Small intestine (tissue), 16 donors: ENCODE results near the gene MCF2. TPM values are rescaled to one million over a fixed set of nuclear protein-coding genes. Genes with fewer than 3 reads are reported as not detected.

ENCODE experiments used
- DNase-seq, 2 donors: peaks; one replicate each; pipeline versions ENCODE4 v3.0.0 to v3.0.0-alpha.2; 2013
- FAIRE-seq: peaks from 2 replicates; lab custom pipeline; 2012; peaks lifted over from hg19 to GRCh38; lab: Jason Lieb, UNC
- H3K27ac ChIP-seq, 3 donors: one replicate each; pipeline ENCODE4 v1.5.1; 2013; ENCODE audit warnings: low read length in 2 of 3, mild to moderate bottlenecking in 2 of 3, control low read depth in 1 of 3, inconsistent platforms in 1 of 3, low read depth in 1 of 3, moderate library complexity in 1 of 3
- H3K27me3 ChIP-seq, 3 donors: one replicate each; pipeline ENCODE4 v1.6.1; 2013; ENCODE audit warnings: low read length in 3 of 3, inconsistent platforms in 1 of 3; ENCODE audit not compliant: control insufficient read depth in 3 of 3, insufficient read depth in 3 of 3
- H3K36me3 ChIP-seq, 3 donors: one replicate each; pipeline ENCODE4 v1.6.1; 2013; ENCODE audit warnings: low read length in 3 of 3, inconsistent platforms in 1 of 3, low read depth in 1 of 3, mild to moderate bottlenecking in 1 of 3, moderate library complexity in 1 of 3; ENCODE audit not compliant: control insufficient read depth in 3 of 3, insufficient read depth in 2 of 3
- H3K4me1 ChIP-seq, 3 donors: one replicate each; pipeline ENCODE4 v1.6.1; 2013; ENCODE audit warnings: low read length in 2 of 3, inconsistent platforms in 1 of 3, low read depth in 1 of 3, mild to moderate bottlenecking in 1 of 3, moderate library complexity in 1 of 3; ENCODE audit not compliant: control insufficient read depth in 3 of 3, insufficient read depth in 2 of 3
- H3K4me3 ChIP-seq, 3 donors: one replicate each; pipeline ENCODE4 v1.5.1; 2013; ENCODE audit warnings: low read length in 3 of 3, control low read depth in 1 of 3, inconsistent platforms in 1 of 3, low read depth in 1 of 3, mild to moderate bottlenecking in 1 of 3, moderate library complexity in 1 of 3
- H3K9me3 ChIP-seq, 2 donors: one replicate each; pipeline ENCODE4 v1.6.1; 2013; ENCODE audit warnings: low read depth in 1 of 2, low read length in 1 of 2; ENCODE audit not compliant: control insufficient read depth in 2 of 2, insufficient read depth in 1 of 2
- WGBS, 3 donors: extraction: QIAGEN DNeasy Blood & Tissue Kit; methylation state at CpG; one replicate each; pipeline ENCODE4 v1.1.7; 2013; 5-methylcytosine and 5-hydroxymethylcytosine counted together
- long read RNA-seq, 10 donors: transcript quantifications; one replicate each; lab custom pipeline, GENCODE V29; 2026
- polyA plus RNA-seq, 4 donors: library from polyadenylated mRNA; stranded (reverse) in 3 of 4; unstranded in 1 of 4; fragments of 200-250 nt in 3 of 4; fragments of 120-200 nt in 1 of 4; gene quantifications; one replicate each; pipeline versions ENCODE4 v1.2.1 to v1.2.3, GENCODE V29; 2013
- donor health status: healthy with polysubstance abuse.
- donor health status: control.
- donor health status: control.
- donor health status: Bipolar disorder and iron deficiency.
- donor health status: healthy.

The MCF2 gene
- under 1 TPM in 2 of 4 donors, not detected in 2; 0.06 to 0.21 TPM for polyA plus RNA-seq
- long read RNA-seq, donor 1: 0 reads
- long read RNA-seq, donor 2: 0 reads
- long read RNA-seq, donor 3: 0 reads
- long read RNA-seq, donor 4: 0 reads
- long read RNA-seq, donor 5: 0 reads
- long read RNA-seq, donor 6: 0 reads
- long read RNA-seq, donor 7: 0 reads
- long read RNA-seq, donor 8: 0 reads
- long read RNA-seq, donor 9: 0 reads
- long read RNA-seq, donor 10: 0 reads

DNA sequence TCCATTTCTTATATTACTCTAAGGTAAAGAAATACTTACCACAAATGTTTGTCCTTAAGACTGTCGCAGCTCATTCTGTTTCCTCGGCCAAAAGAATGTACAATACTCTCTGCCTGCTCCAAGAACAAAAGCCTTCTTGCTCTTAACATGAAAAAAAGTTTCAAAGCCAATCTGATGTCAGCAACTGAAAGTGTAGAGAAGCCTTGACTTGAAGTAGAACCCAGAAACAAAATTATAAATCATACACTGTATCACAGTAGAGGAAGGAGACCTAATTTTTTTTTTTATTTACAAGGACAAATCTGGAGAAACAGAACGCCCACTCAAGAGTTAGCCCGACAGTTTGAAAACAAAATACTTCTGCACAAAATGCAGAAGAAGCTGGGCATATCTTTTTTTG is at the start of gene MCF2:
Gene MCF2, minus strand, starts transcription at position 101 of the 400 bp plus-strand sequence. CDS start 56,423 bp downstream, outside the sequence.
- Histone ChIP-seq H3K4me1 (no peaks in the 10 kb centered on the region), H3K9me3 (no peaks in the 10 kb centered on the region), H3K27me3 (no peaks in the 10 kb centered on the region), H3K4me3 (no peak within 1 kb of the TSS), H3K27ac (no peak within 1 kb of the TSS), H3K36me3 (no peaks in the 10 kb centered on the region)
- FAIRE-seq (no peak), DNase-seq (no peak)
- 70 to 82% (median 76%) methylated on average over 4 of the region's 4 CpGs for WGBS, 3 donors

- WGBS, 3 donors: 62 to 89% (median 87%) methylated on average over 3 of the region's 3 CpGs
- peaks cover 0 to 3% (median 0%) of the 10 kb centered on the region in 3 donors for H3K36me3 ChIP-seq
- no peak overlapping the region for H3K27ac ChIP-seq
- no peaks in the 10 kb centered on the region for H3K4me1 ChIP-seq
- H3K4me3 ChIP-seq: no peak overlapping the region
- FAIRE-seq: no peak
- DNase-seq: no peak
- H3K27me3 ChIP-seq: no peaks in the 10 kb centered on the region
- peaks cover 0 to 4% of the 10 kb centered on the region in 2 donors for H3K9me3 ChIP-seq
These were observed 43.1 kb upstream of the MCF2 start for GRCh38 chrX:139751053-139751452.

- FAIRE-seq: no peak
- DNase-seq: no peak
These were observed 42.4 kb upstream of the MCF2 start for GRCh38 chrX:139750390-139750789.

DNA sequence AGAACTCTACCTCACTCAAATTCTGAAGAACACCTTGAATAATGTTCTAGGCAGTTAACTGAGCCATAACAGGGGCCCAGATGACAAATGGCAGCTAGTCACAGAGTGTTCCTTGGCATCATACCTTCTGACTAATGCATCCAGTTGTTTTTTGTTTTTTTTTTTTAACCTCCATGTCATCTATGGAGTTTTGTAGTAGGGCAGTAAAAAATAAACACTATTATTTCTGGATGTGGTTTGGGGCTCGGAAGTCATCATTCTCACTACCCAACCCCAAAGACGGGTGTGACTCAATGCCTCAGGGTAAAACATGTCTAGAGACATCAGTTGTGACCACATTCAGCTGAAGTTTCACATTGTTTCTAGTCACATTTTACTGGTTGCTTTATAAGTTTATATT is 31.2 kb upstream of the MCF2 start:
- H3K36me3 ChIP-seq: no peaks in the 10 kb centered on the region
- H3K4me3 ChIP-seq: no peak overlapping the region
- DNase-seq (no peak), FAIRE-seq (no peak)
- no peaks in the 10 kb centered on the region for H3K9me3 ChIP-seq
- no peaks in the 10 kb centered on the region for H3K27me3 ChIP-seq
- no peak overlapping the region for H3K27ac ChIP-seq
- no peaks in the 10 kb centered on the region for H3K4me1 ChIP-seq
- WGBS, 3 donors: 66 to 76% (median 67%) methylated on average over 2 of the region's 2 CpGs

More at GRCh38 chrX:139750390-139750789, 42.4 kb upstream of the MCF2 start:
- Histone ChIP-seq H3K4me1 (no peaks in the 10 kb centered on the region), H3K4me3 (no peak overlapping the region), H3K9me3 (peaks cover 0 to 4% of the 10 kb centered on the region in 2 donors), H3K27ac (no peak overlapping the region), H3K27me3 (no peaks in the 10 kb centered on the region), H3K36me3 (peaks cover 0 to 2% (median 0%) of the 10 kb centered on the region in 3 donors)

GRCh38 chrX:139738581-139738980 is 30.6 kb upstream of the MCF2 start:
- no peaks in the 10 kb centered on the region for H3K36me3 ChIP-seq
- H3K27me3 ChIP-seq: no peaks in the 10 kb centered on the region
- no peak overlapping the region for H3K4me3 ChIP-seq
- H3K4me1 ChIP-seq: no peaks in the 10 kb centered on the region
- no peaks in the 10 kb centered on the region for H3K9me3 ChIP-seq
- H3K27ac ChIP-seq: no peak overlapping the region
- FAIRE-seq (no peak), DNase-seq (no peak)

DNA sequence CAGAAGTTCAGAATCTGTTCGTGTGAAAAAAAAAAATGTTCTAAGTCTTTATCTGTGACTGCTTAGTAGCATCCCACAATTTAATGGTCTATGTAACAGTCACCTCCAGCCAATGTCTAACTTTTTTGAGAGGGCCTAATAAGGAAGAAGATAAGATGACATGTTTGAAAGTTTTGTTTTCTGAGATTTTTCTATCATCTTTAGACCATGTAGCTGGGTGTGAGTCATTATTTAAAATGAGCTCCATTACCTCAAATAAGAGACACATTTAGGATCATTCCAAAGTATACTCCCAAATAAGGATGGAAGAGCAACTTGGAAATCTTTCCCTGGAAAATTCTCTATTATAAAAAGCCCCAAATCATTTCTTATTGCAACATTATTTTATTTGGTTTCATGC is 28.2 kb upstream of the MCF2 start:
- no peak overlapping the region for H3K4me3 ChIP-seq
- no peaks in the 10 kb centered on the region for H3K27me3 ChIP-seq
- no peaks in the 10 kb centered on the region for H3K36me3 ChIP-seq
- FAIRE-seq (no peak), DNase-seq (no peak)
- H3K27ac ChIP-seq: no peak overlapping the region
- H3K9me3 ChIP-seq: no peaks in the 10 kb centered on the region
- WGBS, 3 donors: 65 to 94% (median 89%) methylated on average over 1 of the region's 1 CpG
- H3K4me1 ChIP-seq: no peaks in the 10 kb centered on the region

DNA sequence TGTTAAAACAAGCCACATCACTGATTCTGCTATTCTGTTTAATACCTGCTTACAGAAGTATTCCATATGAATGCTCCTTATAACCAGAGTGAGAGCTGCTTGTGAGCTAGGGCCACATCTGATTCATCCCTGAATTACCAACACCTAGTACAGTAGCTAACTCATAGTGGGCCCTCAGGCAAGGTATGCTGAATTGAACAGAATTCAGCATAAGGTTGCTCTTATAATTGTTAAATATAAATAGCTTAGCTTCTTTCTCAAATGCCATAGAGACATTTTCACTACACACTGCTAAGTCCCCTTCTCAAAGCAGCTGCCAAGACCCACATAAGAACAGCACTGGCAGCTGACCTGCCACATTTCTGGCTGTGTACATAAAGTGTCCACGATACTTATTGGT is 27.0 kb upstream of the MCF2 start:
- no peak for FAIRE-seq
- WGBS, 3 donors: 91 to 97% (median 94%) methylated on average over 1 of the region's 1 CpG

DNA sequence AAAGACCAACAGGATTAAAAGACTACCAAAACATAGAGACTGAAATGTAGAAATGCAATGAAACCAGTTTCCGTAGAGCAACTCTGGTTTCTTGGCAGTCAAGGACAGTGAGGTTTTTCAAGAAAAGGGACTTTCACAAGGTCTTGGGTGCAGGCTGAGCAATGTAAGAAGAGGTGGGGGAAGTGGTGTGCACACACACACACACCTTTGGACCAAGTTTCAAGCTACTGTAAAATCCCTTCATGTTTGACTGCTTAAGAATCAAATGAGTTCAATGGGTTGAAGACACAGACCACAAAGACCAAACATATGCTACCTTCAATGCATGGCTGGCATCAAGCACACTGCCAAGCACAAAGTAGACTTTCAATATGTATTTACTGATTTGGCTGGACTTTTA is 17.8 kb upstream of the MCF2 start:
- WGBS, 3 donors: 82 to 97% (median 94%) methylated on average over 1 of the region's 1 CpG
- H3K4me1 ChIP-seq: no peaks in the 10 kb centered on the region
- H3K9me3 ChIP-seq: no peaks in the 10 kb centered on the region
- no peak overlapping the region for H3K27ac ChIP-seq
- peaks cover 0 to 2% (median 0%) of the 10 kb centered on the region in 3 donors for H3K36me3 ChIP-seq
- no peak for FAIRE-seq
- no peak overlapping the region for H3K4me3 ChIP-seq
- no peak for DNase-seq
- no peaks in the 10 kb centered on the region for H3K27me3 ChIP-seq

More for the DNA sequence above, 27.0 kb upstream of the MCF2 start:
- DNase-seq: no peak
- Histone ChIP-seq H3K9me3 (no peaks in the 10 kb centered on the region), H3K36me3 (no peaks in the 10 kb centered on the region), H3K27ac (no peak overlapping the region), H3K4me1 (no peaks in the 10 kb centered on the region), H3K27me3 (no peaks in the 10 kb centered on the region), H3K4me3 (no peak overlapping the region)

- Histone ChIP-seq H3K4me3 (no peak overlapping the region), H3K27me3 (no peaks in the 10 kb centered on the region), H3K4me1 (no peaks in the 10 kb centered on the region), H3K36me3 (peaks cover 0 to 2% (median 0%) of the 10 kb centered on the region in 3 donors), H3K9me3 (no peaks in the 10 kb centered on the region), H3K27ac (no peak overlapping the region)
- 74 to 96% (median 94%) methylated on average over 2 of the region's 2 CpGs for WGBS, 3 donors
- FAIRE-seq (no peak), DNase-seq (no peak)
These were observed 16.7 kb upstream of the MCF2 start for GRCh38 chrX:139724626-139725025.
